HFFc6 (cell line): Measurements from ENCODE around the gene MARCOL. TPM values are rescaled to one million over a fixed set of nuclear protein-coding genes. Genes with fewer than 3 reads are reported as not detected.

ENCODE experiments used
- total RNA-seq, 6 experiments: library from RNA; stranded (reverse); fragmentation: NEBNext Ultra II Directional; extraction: Animal tissue kit (Norgen Biotek cat#: 25700); gene quantifications; 2 replicates in 1 of 6; 3 replicates in 5 of 6; pipeline ENCODE4 v1.2.3, GENCODE V29; 2021

Gene MARCOL
- total RNA-seq, 6 experiments from 2014 or later: not detected

Other genes with a start within 250 kb of the MARCOL start
- gene SPINK5, start 174.5 kb upstream of the MARCOL start, total RNA-seq: not detected
- not detected for gene SPINK14, start 70.0 kb upstream of the MARCOL start, total RNA-seq
- not detected for gene SPINK6, start 35.5 kb upstream of the MARCOL start, total RNA-seq
- not detected for gene SPINK13, start 30.3 kb downstream of the MARCOL start, total RNA-seq
- gene SPINK7, start 73.9 kb downstream of the MARCOL start, total RNA-seq: not detected
- not detected for gene SPINK9, start 97.0 kb downstream of the MARCOL start, total RNA-seq
- 10 to 100 TPM; 28.1 to 31.7 (median 30.9) TPM for gene FBXO38, start 145.4 kb downstream of the MARCOL start, total RNA-seq